HG02973 (cell line): Measurements from ENCODE around the gene PTPRD.

Experiments
- ATAC-seq: cut with Tn5 transposase; IDR thresholded peaks from one replicate; pipeline ENCODE4 v1.9.1; 2021; ENCODE audit warnings: moderate library complexity; ENCODE audit not compliant: unreplicated experiment

Gene PTPRD

GRCh38 chr9:10208691-10209069, 404.1 kb downstream of the PTPRD start:
- ATAC-seq = no peak

GRCh38 chr9:10204276-10204675, 408.5 kb downstream of the PTPRD start:
- no peak for ATAC-seq

- ATAC-seq = no peak
These were observed 439.2 kb downstream of the PTPRD start for GRCh38 chr9:10173561-10173960.

- ATAC-seq = no peak
These were observed 440.3 kb downstream of the PTPRD start for GRCh38 chr9:10172476-10172875.

- no peak for ATAC-seq
These were observed 444.6 kb downstream of the PTPRD start for GRCh38 chr9:10168241-10168640.

GRCh38 chr9:10148796-10149195, 464.0 kb downstream of the PTPRD start:
- no peak for ATAC-seq

- ATAC-seq = no peak
These were observed 466.1 kb downstream of the PTPRD start for GRCh38 chr9:10146517-10147331.

GRCh38 chr9:10144355-10144754, 468.4 kb downstream of the PTPRD start:
- ATAC-seq = no peak

- no peak for ATAC-seq
These were observed 477.2 kb downstream of the PTPRD start for GRCh38 chr9:10135553-10135952.

GRCh38 chr9:10134266-10134665, 478.5 kb downstream of the PTPRD start:
- no peak for ATAC-seq

- ATAC-seq = no peak
These were observed 482.6 kb downstream of the PTPRD start for GRCh38 chr9:10130061-10130675.

GRCh38 chr9:10127867-10128266, 484.9 kb downstream of the PTPRD start:
- no peak for ATAC-seq

GRCh38 chr9:10112798-10113197, 500.0 kb downstream of the PTPRD start:
- no peak for ATAC-seq

GRCh38 chr9:10112070-10112469, 500.7 kb downstream of the PTPRD start:
- ATAC-seq = no peak

GRCh38 chr9:10108815-10109214, 504.0 kb downstream of the PTPRD start:
- ATAC-seq = no peak

GRCh38 chr9:10104774-10105173, 508.0 kb downstream of the PTPRD start:
- no peak for ATAC-seq

- ATAC-seq = no peak
These were observed 517.6 kb downstream of the PTPRD start for GRCh38 chr9:10095208-10095607.

GRCh38 chr9:10094563-10094962, 518.2 kb downstream of the PTPRD start:
- no peak for ATAC-seq

- ATAC-seq = no peak
These were observed 532.8 kb downstream of the PTPRD start for GRCh38 chr9:10080012-10080411.

GRCh38 chr9:10079284-10079964, 533.4 kb downstream of the PTPRD start:
- ATAC-seq = peak; percentile 52

- ATAC-seq = no peak
These were observed 541.2 kb downstream of the PTPRD start for GRCh38 chr9:10071579-10071978.
